Heart left ventricle (tissue), 16 donors: ENCODE results near the gene MESP1. TPM values are rescaled to one million over a fixed set of nuclear protein-coding genes. Genes with fewer than 3 reads are reported as not detected.

Experiments
- ATAC-seq, 4 donors: fragments of 200-7000 bp; cut with Tn5 transposase; one replicate each; pipeline ENCODE4 v1.9.1; 2020 to 2022; ENCODE audit warnings: moderate library complexity in 4 of 4, mild to moderate bottlenecking in 3 of 4, moderate number of reproducible peaks in 1 of 4
- DNase-seq, 5 donors: peaks; one replicate each; pipeline ENCODE4 v3.0.0-alpha.2; 2020
- H3K27ac ChIP-seq, 12 donors: fragments of 200-600 bp; sonication (generic) in 4 of 12; one replicate each; pipeline versions ENCODE4 v1.5.0 to v1.8.0; 2016 to 2022; ENCODE audit warnings: mild to moderate bottlenecking in 2 of 12
- H3K27me3 ChIP-seq, 9 donors: fragments of 200-600 bp; sonication (generic) in 2 of 9; one replicate each; pipeline versions ENCODE4 v1.5.1 to v1.8.0; 2016 to 2022; ENCODE audit warnings: mild to moderate bottlenecking in 3 of 9
- H3K36me3 ChIP-seq, 9 donors: fragments of 200-600 bp; sonication (generic) in 2 of 9; one replicate each; pipeline versions ENCODE4 v1.5.0 to v1.8.0; 2018 to 2022; ENCODE audit warnings: mild to moderate bottlenecking in 2 of 9
- H3K4me1 ChIP-seq, 12 donors: fragments of 200-600 bp; sonication (generic) in 4 of 12; one replicate each; pipeline versions ENCODE4 v1.5.0 to v1.8.0; 2016 to 2022; ENCODE audit warnings: mild to moderate bottlenecking in 3 of 12
- H3K4me3 ChIP-seq, 12 donors: fragments of 200-600 bp; sonication (generic) in 4 of 12; one replicate each; pipeline versions ENCODE4 v1.5.0 to v1.8.0; 2017 to 2022; ENCODE audit warnings: mild to moderate bottlenecking in 9 of 12, moderate library complexity in 4 of 12
- H3K9me3 ChIP-seq, 12 donors: fragments of 200-600 bp; sonication (generic) in 4 of 12; one replicate each; pipeline versions ENCODE4 v1.5.0 to v1.8.0; 2016 to 2022; ENCODE audit warnings: mild to moderate bottlenecking in 1 of 12
- POLR2A ChIP-seq, 2 donors: fragments of 450-650 bp; IDR thresholded peaks; one replicate each; pipeline ENCODE4 v1.6.1; 2017; ENCODE audit warnings: antibody characterized with exemption in 2 of 2, mild to moderate bottlenecking in 2 of 2, moderate library complexity in 2 of 2
- WGBS, 4 donors: extraction: QIAGEN DNeasy Blood & Tissue Kit in 2 of 4; methylation state at CpG; one replicate each; pipeline versions ENCODE4 v1.1.5 to v1.1.7; 2013 to 2018; 5-methylcytosine and 5-hydroxymethylcytosine counted together
- intact Hi-C, 10 donors: fragments of 100-400 bp; cut with DNase I; formaldehyde crosslinking; loops; one replicate each; pipeline versions ENCODE4 v1.11.1 to v1.14.2; 2022
- polyA plus RNA-seq, 2 donors: library from polyadenylated mRNA; stranded (reverse); fragments of 200-250 nt; gene quantifications; one replicate each; pipeline ENCODE4 v1.2.3, GENCODE V29; 2013
- total RNA-seq, 9 donors: library from RNA; depleted of rRNA in 2 of 9; stranded (reverse); fragments of >200 nt in 2 of 9; fragmentation: NEBNext Ultra II Directional in 3 of 9; extraction: Animal tissue kit (Norgen Biotek cat#: 25700) in 3 of 9; gene quantifications; one replicate each; pipeline versions ENCODE4 v1.1.0 to v1.2.4, GENCODE V29; 2016 to 2023
- TF ChIP-seq, protein P1 (sequence below), 12 donors: fragments of 200-600 bp; sonication (generic) in 4 of 12; IDR thresholded peaks; one replicate each; pipeline versions ENCODE4 v1.5.0 to v1.8.0; 2018 to 2022; ENCODE audit warnings: antibody characterized with exemption in 12 of 12, mild to moderate bottlenecking in 5 of 12
- donor health status: ischemic (EF 13 %, LVEDD 7.1; RV severe dilation, severe dysfunction).
- donor health status: healthy with polysubstance abuse.
- donor health status: DM: no; HTN: yes; CAD: no.
- donor health status: DM: no; HTN: no; CAD: no.
- donor health status: ischemic (EF 25% LVEDD 6.9; RV normal size, moderate dysfunction).
- donor health status: ischemic (EF 25% LVEDD 5.7; RV mildly dilated, moderate dysfunction).
- donor health status: healthy.
- donor health status: DM: yes; HTN: yes; CAD: no.
- donor health status: ischemic (EF 35%, LVEDD 5.7; RV mildly dilated, moderate dysfunction).
- donor health status: nonischemic (EF 11% LVEDD 7.7; RV severe dilation, severe dysfunction).
- donor health status: DM: yes; HTN: yes; CAD: no.
- donor health status: PGD.
- donor health status: ischemic (EF 29% LVEDD 5.4; RV normal size, mild dysfunction).
- donor health status: nonischemic (EF 23%, LVEDD 6.1; RV moderate dilation, normal function).

The MESP1 gene
- total and polyA plus RNA-seq, 11 donors: 0.43 to 6.9 (median 5.1) TPM

DNA sequence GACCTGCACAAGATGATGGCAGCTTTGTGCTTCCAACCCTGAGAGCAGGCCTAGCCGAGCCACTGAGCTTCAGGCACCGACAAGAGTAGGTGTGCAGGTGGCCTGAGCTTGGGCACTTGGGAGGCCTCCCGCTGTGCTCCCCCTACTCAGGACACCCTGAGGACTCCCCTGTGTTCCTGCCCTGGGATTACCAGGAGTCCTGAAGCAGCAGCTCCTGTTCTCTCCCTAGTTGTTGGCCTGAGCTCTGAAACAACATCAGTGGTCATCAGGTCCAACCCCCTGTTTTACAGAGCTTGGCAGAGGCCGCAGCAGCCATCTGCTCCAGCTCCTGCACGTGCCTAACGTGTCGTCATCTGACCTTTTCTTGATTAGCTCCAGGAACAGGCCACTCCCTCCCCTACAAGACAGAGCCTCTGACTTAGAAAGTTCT, 17.0 kb upstream of the MESP1 start:
- intact Hi-C loops: loop anchor here in 2 of 10 donors (10.0 kb wide), 1 partner anchor 307 kb away; no protein-coding TSS in a partner anchor
- Histone ChIP-seq H3K36me3 (no peaks in the 10 kb centered on the region), H3K4me1 (peaks cover 0 to 22% (median 0%) of the 10 kb centered on the region in 12 donors), H3K4me3 (no peak overlapping the region), H3K9me3 (no peaks in the 10 kb centered on the region), H3K27ac (peak overlapping the region in 2 of 12 donors; percentile 32 to 37), H3K27me3 (no peaks in the 10 kb centered on the region)
- TF ChIP-seq POLR2A (IDR thresholded peaks at IDR 0.05): no peak
- TF ChIP-seq, protein P1, sequence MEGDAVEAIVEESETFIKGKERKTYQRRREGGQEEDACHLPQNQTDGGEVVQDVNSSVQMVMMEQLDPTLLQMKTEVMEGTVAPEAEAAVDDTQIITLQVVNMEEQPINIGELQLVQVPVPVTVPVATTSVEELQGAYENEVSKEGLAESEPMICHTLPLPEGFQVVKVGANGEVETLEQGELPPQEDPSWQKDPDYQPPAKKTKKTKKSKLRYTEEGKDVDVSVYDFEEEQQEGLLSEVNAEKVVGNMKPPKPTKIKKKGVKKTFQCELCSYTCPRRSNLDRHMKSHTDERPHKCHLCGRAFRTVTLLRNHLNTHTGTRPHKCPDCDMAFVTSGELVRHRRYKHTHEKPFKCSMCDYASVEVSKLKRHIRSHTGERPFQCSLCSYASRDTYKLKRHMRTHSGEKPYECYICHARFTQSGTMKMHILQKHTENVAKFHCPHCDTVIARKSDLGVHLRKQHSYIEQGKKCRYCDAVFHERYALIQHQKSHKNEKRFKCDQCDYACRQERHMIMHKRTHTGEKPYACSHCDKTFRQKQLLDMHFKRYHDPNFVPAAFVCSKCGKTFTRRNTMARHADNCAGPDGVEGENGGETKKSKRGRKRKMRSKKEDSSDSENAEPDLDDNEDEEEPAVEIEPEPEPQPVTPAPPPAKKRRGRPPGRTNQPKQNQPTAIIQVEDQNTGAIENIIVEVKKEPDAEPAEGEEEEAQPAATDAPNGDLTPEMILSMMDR (IDR thresholded peaks at IDR 0.05): no peak
- peak in 3 of 5 donors; percentile 54 to 63 (median 58) for DNase-seq
- peak in 3 of 4 donors; percentile 59 to 82 (median 75) for ATAC-seq
- WGBS, 4 donors: 50 to 57% (median 55%) methylated on average over 7 of the region's 7 CpGs

DNA sequence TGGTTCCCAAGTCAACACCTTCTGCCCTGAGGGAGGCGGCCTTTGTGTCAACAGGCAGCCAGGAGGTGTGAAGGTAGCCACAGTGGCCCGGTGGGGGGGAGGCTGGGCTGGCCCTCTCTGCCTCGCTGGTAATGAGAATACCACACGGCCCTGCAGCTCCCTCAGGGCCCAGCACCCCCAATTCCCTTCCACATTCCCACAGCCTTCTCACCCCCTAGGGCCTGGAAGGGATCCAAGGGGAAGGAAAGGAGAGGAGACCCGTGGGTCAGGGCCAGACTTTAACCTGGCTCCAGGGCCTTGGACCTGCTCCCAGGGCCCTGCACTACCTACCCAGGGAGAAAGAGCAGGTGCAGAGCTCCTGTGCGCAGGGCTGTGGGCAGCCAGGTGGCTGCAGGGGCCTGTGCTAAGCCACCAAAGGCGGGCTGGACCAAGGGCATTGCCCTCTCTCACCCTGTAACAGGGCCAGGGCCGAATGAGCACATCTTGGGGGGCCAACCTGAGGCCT, 16.4 kb upstream of the MESP1 start:
- H3K36me3 ChIP-seq: no peaks in the 10 kb centered on the region
- no peak overlapping the region for H3K4me3 ChIP-seq
- H3K9me3 ChIP-seq: no peaks in the 10 kb centered on the region
- peak overlapping the region in 2 of 12 donors; percentile 37 to 50 for H3K27ac ChIP-seq
- intact Hi-C loops: loop anchor here in 2 of 10 donors (10.0 kb wide), 1 partner anchor 307 kb away; no protein-coding TSS in a partner anchor
- ATAC-seq: peak in 2 of 4 donors; percentile 12 to 13
- 66 to 77% (median 67%) methylated on average over 3 to 8 of the region's 8 CpGs for WGBS, 4 donors
- TF ChIP-seq POLR2A (IDR thresholded peaks at IDR 0.05): no peak
- TF ChIP-seq, protein P1 (IDR thresholded peaks at IDR 0.05): no peak
- H3K27me3 ChIP-seq: no peaks in the 10 kb centered on the region
- DNase-seq: no peak
- peaks cover 0 to 22% (median 0%) of the 10 kb centered on the region in 12 donors for H3K4me1 ChIP-seq

DNA sequence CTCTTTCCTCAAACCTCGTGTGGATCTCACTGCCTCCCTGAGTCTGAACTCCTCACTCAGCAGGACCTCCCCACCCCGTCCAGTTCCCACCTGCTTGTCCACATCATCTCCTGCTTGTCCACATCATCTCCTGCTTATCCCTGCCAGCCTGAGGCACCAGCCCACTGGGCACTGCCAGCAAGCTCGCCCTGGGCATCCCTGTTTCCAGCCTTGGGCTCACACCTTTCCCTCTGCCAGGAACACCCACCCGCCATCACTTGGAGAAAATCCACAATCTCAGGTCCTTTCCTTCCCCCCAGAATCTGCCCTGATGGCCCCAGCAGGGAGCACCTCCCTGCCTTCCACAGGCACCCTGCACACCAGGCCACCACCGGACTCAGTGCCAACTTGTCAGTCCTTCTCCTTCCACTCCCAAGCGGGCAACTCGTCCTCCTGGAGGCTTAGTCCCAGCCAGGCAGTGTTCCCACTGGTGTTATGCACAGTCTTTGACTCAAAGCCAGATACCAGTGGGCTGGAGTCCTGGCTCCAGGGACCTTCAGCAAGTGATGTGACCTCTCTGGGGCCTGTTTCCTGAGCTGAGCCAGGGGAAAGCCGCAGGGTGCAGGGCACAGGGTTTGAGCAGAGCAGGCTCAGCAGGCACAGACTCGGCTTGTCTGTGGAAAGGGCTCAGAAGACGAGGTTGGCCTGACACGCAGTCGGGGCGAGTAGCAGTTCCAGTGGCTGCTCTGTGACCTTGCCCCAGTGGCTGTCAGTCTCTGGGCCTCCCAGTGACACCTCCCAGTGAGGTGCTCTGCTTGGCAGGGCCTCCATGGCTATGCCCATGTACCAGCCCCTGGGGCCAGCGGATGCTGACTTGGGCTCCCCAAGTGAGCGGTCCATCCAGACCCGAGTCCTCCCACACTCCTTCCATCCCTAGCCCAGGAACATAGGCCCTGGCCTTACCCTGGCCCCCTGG, 15.6 kb upstream of the MESP1 start:
- Histone ChIP-seq H3K4me3 (no peak overlapping the region), H3K36me3 (no peaks in the 10 kb centered on the region), H3K27me3 (no peaks in the 10 kb centered on the region), H3K9me3 (no peaks in the 10 kb centered on the region), H3K27ac (peak overlapping the region in 6 of 12 donors; percentile 29 to 61 (median 47)), H3K4me1 (peaks cover 0 to 22% (median 0%) of the 10 kb centered on the region in 12 donors)
- ATAC-seq (peak; percentile 78 to 88 (median 80)), DNase-seq (peak in 3 of 5 donors; percentile 41 to 76 (median 67))
- intact Hi-C loops: loop anchor here in 2 of 10 donors (10.0 kb wide), 1 partner anchor 308 kb away; no protein-coding TSS in a partner anchor
- 78 to 83% (median 79%) methylated on average over 16 of the region's 16 CpGs for WGBS, 4 donors
- TF ChIP-seq, protein P1 (IDR thresholded peaks at IDR 0.05): no peak
- TF ChIP-seq POLR2A (IDR thresholded peaks at IDR 0.05): no peak

DNA sequence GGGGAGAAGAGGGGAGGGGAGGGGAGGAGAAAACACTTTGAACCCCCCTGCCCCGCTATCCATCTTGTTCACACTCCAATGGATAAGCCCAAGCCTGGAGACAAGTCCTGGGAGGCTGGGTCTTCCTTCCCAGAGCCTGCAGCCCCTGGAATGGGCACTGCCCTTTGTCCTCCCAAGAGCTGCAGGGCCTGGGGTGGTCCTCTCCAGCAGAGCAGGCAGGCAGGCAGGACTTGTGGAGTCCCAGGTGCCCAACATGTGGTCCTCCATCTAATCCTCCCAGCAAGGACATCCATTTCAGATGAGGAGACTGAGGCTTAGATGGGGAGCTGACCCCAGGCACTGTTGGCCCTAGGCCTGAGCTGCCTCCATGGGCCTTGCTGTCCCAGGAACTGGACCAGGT, 14.6 kb upstream of the MESP1 start:
- H3K36me3 ChIP-seq: no peaks in the 10 kb centered on the region
- TF ChIP-seq, protein P1 (IDR thresholded peaks at IDR 0.05): no peak
- TF ChIP-seq POLR2A (IDR thresholded peaks at IDR 0.05): no peak
- intact Hi-C loops: loop anchor here in 2 of 10 donors (10.0 kb wide), 1 partner anchor 309 kb away; no protein-coding TSS in a partner anchor
- no peaks in the 10 kb centered on the region for H3K27me3 ChIP-seq
- H3K27ac ChIP-seq: no peak overlapping the region
- DNase-seq: no peak
- ATAC-seq: no peak
- H3K4me3 ChIP-seq: no peak overlapping the region
- 50 to 100% (median 80%) methylated on average over 1 of the region's 1 CpG for WGBS, 4 donors
- H3K4me1 ChIP-seq: peaks cover 0 to 22% (median 2%) of the 10 kb centered on the region in 12 donors
- no peaks in the 10 kb centered on the region for H3K9me3 ChIP-seq
